ENCODE results near the gene FAM163B.

DNA sequence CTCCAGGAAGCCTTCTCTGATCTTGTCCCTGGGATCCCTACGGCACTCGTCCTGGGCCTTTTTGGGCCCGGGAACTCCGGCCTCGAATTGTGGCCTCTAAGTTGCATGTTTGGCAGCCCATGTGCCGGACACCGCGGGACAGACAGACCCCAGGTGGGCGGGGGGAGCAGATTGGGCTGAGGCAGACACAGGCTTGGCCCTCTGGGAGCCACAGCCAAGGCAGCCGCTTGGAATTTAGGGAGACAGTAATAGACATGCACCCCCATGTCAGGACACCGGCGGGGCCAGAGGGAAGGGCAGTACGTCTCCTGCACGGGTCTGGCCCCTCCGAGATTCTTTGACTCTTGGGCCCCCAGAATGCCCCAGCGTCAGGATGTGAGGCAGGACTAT, 38.5 kb downstream of the FAM163B start:
- TF ChIP-seq CREB1 (CRISPR knock-in tag; IDR thresholded peaks at IDR 0.05; ENCODE audit: low read depth) (no peak), EZH2 (IDR thresholded peaks at IDR 0.05; ENCODE audit: low read depth, unreplicated experiment) (no peak), NANOG (IDR thresholded peaks at IDR 0.05; ENCODE audit: borderline replicate concordance) (no peak), POLR2AphosphoS5 (IDR thresholded peaks at IDR 0.05; ENCODE audit: low read depth) (no peak), JUNB (IDR thresholded peaks at IDR 0.05; ENCODE audit: unreplicated experiment) (no peak), EZH2phosphoT487 (IDR thresholded peaks at IDR 0.05; ENCODE audit: unreplicated experiment) (no peak), ZNF114 (CRISPR knock-in tag; IDR thresholded peaks at IDR 0.05) (no peak)
- TF ChIP-seq, protein P1, sequence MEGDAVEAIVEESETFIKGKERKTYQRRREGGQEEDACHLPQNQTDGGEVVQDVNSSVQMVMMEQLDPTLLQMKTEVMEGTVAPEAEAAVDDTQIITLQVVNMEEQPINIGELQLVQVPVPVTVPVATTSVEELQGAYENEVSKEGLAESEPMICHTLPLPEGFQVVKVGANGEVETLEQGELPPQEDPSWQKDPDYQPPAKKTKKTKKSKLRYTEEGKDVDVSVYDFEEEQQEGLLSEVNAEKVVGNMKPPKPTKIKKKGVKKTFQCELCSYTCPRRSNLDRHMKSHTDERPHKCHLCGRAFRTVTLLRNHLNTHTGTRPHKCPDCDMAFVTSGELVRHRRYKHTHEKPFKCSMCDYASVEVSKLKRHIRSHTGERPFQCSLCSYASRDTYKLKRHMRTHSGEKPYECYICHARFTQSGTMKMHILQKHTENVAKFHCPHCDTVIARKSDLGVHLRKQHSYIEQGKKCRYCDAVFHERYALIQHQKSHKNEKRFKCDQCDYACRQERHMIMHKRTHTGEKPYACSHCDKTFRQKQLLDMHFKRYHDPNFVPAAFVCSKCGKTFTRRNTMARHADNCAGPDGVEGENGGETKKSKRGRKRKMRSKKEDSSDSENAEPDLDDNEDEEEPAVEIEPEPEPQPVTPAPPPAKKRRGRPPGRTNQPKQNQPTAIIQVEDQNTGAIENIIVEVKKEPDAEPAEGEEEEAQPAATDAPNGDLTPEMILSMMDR (conservative IDR thresholded peaks at IDR 0.05; ENCODE audit: low read depth in 2 of 2), result no peak
- TF ChIP-seq, protein P2, sequence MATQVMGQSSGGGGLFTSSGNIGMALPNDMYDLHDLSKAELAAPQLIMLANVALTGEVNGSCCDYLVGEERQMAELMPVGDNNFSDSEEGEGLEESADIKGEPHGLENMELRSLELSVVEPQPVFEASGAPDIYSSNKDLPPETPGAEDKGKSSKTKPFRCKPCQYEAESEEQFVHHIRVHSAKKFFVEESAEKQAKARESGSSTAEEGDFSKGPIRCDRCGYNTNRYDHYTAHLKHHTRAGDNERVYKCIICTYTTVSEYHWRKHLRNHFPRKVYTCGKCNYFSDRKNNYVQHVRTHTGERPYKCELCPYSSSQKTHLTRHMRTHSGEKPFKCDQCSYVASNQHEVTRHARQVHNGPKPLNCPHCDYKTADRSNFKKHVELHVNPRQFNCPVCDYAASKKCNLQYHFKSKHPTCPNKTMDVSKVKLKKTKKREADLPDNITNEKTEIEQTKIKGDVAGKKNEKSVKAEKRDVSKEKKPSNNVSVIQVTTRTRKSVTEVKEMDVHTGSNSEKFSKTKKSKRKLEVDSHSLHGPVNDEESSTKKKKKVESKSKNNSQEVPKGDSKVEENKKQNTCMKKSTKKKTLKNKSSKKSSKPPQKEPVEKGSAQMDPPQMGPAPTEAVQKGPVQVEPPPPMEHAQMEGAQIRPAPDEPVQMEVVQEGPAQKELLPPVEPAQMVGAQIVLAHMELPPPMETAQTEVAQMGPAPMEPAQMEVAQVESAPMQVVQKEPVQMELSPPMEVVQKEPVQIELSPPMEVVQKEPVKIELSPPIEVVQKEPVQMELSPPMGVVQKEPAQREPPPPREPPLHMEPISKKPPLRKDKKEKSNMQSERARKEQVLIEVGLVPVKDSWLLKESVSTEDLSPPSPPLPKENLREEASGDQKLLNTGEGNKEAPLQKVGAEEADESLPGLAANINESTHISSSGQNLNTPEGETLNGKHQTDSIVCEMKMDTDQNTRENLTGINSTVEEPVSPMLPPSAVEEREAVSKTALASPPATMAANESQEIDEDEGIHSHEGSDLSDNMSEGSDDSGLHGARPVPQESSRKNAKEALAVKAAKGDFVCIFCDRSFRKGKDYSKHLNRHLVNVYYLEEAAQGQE (IDR thresholded peaks at IDR 0.05; ENCODE audit: unreplicated experiment), result no peak
- TF ChIP-seq, protein P3, sequence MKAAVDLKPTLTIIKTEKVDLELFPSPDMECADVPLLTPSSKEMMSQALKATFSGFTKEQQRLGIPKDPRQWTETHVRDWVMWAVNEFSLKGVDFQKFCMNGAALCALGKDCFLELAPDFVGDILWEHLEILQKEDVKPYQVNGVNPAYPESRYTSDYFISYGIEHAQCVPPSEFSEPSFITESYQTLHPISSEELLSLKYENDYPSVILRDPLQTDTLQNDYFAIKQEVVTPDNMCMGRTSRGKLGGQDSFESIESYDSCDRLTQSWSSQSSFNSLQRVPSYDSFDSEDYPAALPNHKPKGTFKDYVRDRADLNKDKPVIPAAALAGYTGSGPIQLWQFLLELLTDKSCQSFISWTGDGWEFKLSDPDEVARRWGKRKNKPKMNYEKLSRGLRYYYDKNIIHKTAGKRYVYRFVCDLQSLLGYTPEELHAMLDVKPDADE (IDR thresholded peaks at IDR 0.05), result no peak
- TF ChIP-seq, protein P4, sequence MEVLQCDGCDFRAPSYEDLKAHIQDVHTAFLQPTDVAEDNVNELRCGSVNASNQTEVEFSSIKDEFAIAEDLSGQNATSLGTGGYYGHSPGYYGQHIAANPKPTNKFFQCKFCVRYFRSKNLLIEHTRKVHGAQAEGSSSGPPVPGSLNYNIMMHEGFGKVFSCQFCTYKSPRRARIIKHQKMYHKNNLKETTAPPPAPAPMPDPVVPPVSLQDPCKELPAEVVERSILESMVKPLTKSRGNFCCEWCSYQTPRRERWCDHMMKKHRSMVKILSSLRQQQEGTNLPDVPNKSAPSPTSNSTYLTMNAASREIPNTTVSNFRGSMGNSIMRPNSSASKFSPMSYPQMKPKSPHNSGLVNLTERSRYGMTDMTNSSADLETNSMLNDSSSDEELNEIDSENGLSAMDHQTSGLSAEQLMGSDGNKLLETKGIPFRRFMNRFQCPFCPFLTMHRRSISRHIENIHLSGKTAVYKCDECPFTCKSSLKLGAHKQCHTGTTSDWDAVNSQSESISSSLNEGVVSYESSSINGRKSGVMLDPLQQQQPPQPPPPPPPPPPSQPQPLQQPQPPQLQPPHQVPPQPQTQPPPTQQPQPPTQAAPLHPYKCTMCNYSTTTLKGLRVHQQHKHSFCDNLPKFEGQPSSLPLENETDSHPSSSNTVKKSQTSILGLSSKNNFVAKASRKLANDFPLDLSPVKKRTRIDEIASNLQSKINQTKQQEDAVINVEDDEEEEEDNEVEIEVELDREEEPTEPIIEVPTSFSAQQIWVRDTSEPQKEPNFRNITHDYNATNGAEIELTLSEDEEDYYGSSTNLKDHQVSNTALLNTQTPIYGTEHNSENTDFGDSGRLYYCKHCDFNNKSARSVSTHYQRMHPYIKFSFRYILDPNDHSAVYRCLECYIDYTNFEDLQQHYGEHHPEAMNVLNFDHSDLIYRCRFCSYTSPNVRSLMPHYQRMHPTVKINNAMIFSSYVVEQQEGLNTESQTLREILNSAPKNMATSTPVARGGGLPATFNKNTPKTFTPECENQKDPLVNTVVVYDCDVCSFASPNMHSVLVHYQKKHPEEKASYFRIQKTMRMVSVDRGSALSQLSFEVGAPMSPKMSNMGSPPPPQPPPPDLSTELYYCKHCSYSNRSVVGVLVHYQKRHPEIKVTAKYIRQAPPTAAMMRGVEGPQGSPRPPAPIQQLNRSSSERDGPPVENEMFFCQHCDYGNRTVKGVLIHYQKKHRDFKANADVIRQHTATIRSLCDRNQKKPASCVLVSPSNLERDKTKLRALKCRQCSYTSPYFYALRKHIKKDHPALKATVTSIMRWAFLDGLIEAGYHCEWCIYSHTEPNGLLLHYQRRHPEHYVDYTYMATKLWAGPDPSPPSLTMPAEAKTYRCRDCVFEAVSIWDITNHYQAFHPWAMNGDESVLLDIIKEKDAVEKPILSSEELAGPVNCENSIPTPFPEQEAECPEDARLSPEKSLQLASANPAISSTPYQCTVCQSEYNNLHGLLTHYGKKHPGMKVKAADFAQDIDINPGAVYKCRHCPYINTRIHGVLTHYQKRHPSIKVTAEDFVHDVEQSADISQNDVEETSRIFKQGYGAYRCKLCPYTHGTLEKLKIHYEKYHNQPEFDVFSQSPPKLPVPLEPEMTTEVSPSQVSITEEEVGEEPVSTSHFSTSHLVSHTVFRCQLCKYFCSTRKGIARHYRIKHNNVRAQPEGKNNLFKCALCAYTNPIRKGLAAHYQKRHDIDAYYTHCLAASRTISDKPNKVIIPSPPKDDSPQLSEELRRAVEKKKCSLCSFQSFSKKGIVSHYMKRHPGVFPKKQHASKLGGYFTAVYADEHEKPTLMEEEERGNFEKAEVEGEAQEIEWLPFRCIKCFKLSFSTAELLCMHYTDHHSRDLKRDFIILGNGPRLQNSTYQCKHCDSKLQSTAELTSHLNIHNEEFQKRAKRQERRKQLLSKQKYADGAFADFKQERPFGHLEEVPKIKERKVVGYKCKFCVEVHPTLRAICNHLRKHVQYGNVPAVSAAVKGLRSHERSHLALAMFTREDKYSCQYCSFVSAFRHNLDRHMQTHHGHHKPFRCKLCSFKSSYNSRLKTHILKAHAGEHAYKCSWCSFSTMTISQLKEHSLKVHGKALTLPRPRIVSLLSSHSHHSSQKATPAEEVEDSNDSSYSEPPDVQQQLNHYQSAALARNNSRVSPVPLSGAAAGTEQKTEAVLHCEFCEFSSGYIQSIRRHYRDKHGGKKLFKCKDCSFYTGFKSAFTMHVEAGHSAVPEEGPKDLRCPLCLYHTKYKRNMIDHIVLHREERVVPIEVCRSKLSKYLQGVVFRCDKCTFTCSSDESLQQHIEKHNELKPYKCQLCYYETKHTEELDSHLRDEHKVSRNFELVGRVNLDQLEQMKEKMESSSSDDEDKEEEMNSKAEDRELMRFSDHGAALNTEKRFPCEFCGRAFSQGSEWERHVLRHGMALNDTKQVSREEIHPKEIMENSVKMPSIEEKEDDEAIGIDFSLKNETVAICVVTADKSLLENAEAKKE (CRISPR knock-in tag; IDR thresholded peaks at IDR 0.05), result no peak
